Suprapubic skin (tissue), 4 donors: ENCODE results near the gene GNA14.
"Not testable (repeated sequence)": the region's sequence is repeated elsewhere in the genome, so short reads cannot be mapped to it uniquely, and the experiment has no call there.

Experiments
- CTCF ChIP-seq, 2 donors: fragments of 200-600 bp in 1 of 2; fragments of 450-650 bp in 1 of 2; sonication (generic) in 1 of 2; IDR thresholded peaks; one replicate each; pipeline ENCODE4 v1.5.1; 2016 to 2019; ENCODE audit warnings: antibody characterized with exemption in 2 of 2, mild to moderate bottlenecking in 1 of 2, moderate library complexity in 1 of 2
- EP300 ChIP-seq: sonication (generic); formaldehyde crosslinking; IDR thresholded peaks from one replicate; pipeline ENCODE4 v1.6.1; 2017; ENCODE audit warnings: antibody characterized with exemption
- POLR2A ChIP-seq, 2 donors: fragments of 450-650 bp; IDR thresholded peaks; one replicate each; pipeline ENCODE4 v1.6.1; 2017; ENCODE audit warnings: antibody characterized with exemption in 2 of 2, mild to moderate bottlenecking in 2 of 2, moderate library complexity in 2 of 2
- POLR2AphosphoS5 ChIP-seq, 3 donors: sonication (generic); formaldehyde crosslinking; IDR thresholded peaks; one replicate each; pipeline ENCODE4 v1.6.1; 2017; ENCODE audit warnings: antibody characterized with exemption in 3 of 3

GRCh38 chr9:77690723-77691122 is 42.6 kb upstream of the GNA14 start:
- not testable (repeated sequence) for TF ChIP-seq CTCF (IDR thresholded peaks at IDR 0.05); POLR2A (IDR thresholded peaks at IDR 0.05); EP300; POLR2AphosphoS5 (IDR thresholded peaks at IDR 0.05)
